Dermis blood vessel endothelial cell (primary cell): Measurements from ENCODE around the gene PARD3. TPM values are rescaled to one million over a fixed set of nuclear protein-coding genes. Genes with fewer than 3 reads are reported as not detected.
A peak's percentile ranks its signal among the peaks of the same experiment; 100 is the strongest.

ENCODE experiments used
- DNase-seq: peaks from one replicate; pipeline ENCODE4 v3.0.0; 2010
- total RNA-seq: library from RNA; depleted of rRNA; stranded (reverse); fragments of >200 nt; gene quantifications from 2 replicates; pipeline ENCODE4 v1.2.3, GENCODE V29; 2014

Gene PARD3
- total RNA-seq, 1 donor from 2014 or later = 36.4 TPM

- peak; percentile 54 for DNase-seq
These were observed 288.9 kb downstream of the PARD3 start for GRCh38 chr10:34526186-34526585.

- no peak for DNase-seq
These were observed 290.6 kb downstream of the PARD3 start for GRCh38 chr10:34524369-34525091.

- DNase-seq = no peak
These were observed 291.9 kb downstream of the PARD3 start for GRCh38 chr10:34523017-34523767.

GRCh38 chr10:34522546-34522945 is 292.6 kb downstream of the PARD3 start:
- DNase-seq = peak; percentile 70

GRCh38 chr10:34520510-34520909 is 294.6 kb downstream of the PARD3 start:
- DNase-seq = no peak

- DNase-seq = peak; percentile 54
These were observed 295.0 kb downstream of the PARD3 start for GRCh38 chr10:34520084-34520483.

GRCh38 chr10:34514290-34514689 is 300.8 kb downstream of the PARD3 start:
- DNase-seq = no peak

- no peak for DNase-seq
These were observed 301.5 kb downstream of the PARD3 start for GRCh38 chr10:34513636-34514035.

- DNase-seq = no peak
These were observed 307.9 kb downstream of the PARD3 start for GRCh38 chr10:34507217-34507616.

GRCh38 chr10:34506786-34507185 is 308.3 kb downstream of the PARD3 start:
- DNase-seq = no peak

GRCh38 chr10:34505338-34505737 is 309.8 kb downstream of the PARD3 start:
- no peak for DNase-seq

- peak; percentile 16 for DNase-seq
These were observed 310.6 kb downstream of the PARD3 start for GRCh38 chr10:34504534-34504933.

GRCh38 chr10:34503704-34504103 is 311.4 kb downstream of the PARD3 start:
- DNase-seq = no peak

- DNase-seq = no peak
These were observed 315.4 kb downstream of the PARD3 start for GRCh38 chr10:34499612-34500279.

- no peak for DNase-seq
These were observed 316.3 kb downstream of the PARD3 start for GRCh38 chr10:34498821-34499220.

GRCh38 chr10:34495938-34496337 is 319.2 kb downstream of the PARD3 start:
- DNase-seq = no peak

- no peak for DNase-seq
These were observed 321.1 kb downstream of the PARD3 start for GRCh38 chr10:34494012-34494411.

GRCh38 chr10:34492081-34492480 is 323.0 kb downstream of the PARD3 start:
- DNase-seq = no peak

GRCh38 chr10:34491678-34492077 is 323.4 kb downstream of the PARD3 start:
- DNase-seq = no peak

GRCh38 chr10:34489973-34490745 is 324.9 kb downstream of the PARD3 start:
- no peak for DNase-seq

GRCh38 chr10:34489411-34489810 is 325.7 kb downstream of the PARD3 start:
- no peak for DNase-seq

GRCh38 chr10:34488476-34489130 is 326.5 kb downstream of the PARD3 start:
- no peak for DNase-seq
